Amniotic stem cell (primary cell): ENCODE measurements around the gene ZDHHC23.

ENCODE experiments used
- DNase-seq: peaks from one replicate; lab custom pipeline; 2025; lab: John Stamatoyannopoulos, UW

Gene ZDHHC23

GRCh38 chr3:114011059-114011797, 63.4 kb downstream of the ZDHHC23 start:
- no peak for DNase-seq
